ENCODE measurements around the gene TECRL. TPM values are rescaled to one million over a fixed set of nuclear protein-coding genes. Genes with fewer than 3 reads are reported as not detected.

Gene TECRL, protein sequence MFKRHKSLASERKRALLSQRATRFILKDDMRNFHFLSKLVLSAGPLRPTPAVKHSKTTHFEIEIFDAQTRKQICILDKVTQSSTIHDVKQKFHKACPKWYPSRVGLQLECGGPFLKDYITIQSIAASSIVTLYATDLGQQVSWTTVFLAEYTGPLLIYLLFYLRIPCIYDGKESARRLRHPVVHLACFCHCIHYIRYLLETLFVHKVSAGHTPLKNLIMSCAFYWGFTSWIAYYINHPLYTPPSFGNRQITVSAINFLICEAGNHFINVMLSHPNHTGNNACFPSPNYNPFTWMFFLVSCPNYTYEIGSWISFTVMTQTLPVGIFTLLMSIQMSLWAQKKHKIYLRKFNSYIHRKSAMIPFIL
- total RNA-seq = not detected in 2 replicates

DNA sequence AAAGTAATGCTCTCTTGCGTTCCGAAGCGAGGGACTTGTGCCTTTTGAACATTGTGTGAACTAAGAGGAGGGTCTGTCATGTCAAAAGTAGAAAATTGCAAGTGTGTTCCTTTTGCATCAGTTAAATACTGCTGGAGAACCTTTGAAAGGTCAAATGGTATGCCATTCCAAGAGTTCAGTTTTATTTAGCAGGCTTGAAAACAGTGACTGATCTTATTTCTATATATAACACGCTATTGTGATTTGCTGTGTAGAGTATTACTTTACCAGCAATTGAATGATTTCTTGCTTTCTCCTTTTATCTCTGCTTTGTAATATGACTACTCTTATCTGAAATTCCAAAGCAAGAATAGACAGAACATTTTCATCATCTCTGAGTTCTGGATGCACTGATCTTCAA, at the start of gene TECRL:
Gene TECRL (minus strand): TSS at position 151 of the 400 bp plus-strand sequence. CDS start 99 bp downstream, at position 52.

Small RNAs within 50 kb of the gene (small RNA-seq; reads per million reads assigned to genes)
- not detected for gene RNU6-191P (ENCODE audit: low replicate concordance)

Measured in placental pericyte (primary cell).